ENCODE data around the gene ASAP2.
"Not testable (repeated sequence)": the region's sequence is repeated elsewhere in the genome, so short reads cannot be mapped to it uniquely, and the experiment has no call there.

Gene ASAP2

GRCh38 chr2:9388950-9389911 lies 182.6 kb downstream of the ASAP2 start:
- no peak for FAIRE-seq

GRCh38 chr2:9390151-9390850 lies 183.7 kb downstream of the ASAP2 start:
- no peak for FAIRE-seq

GRCh38 chr2:9390991-9391390 lies 184.4 kb downstream of the ASAP2 start:
- no peak for FAIRE-seq

- FAIRE-seq, result no peak
Observed at GRCh38 chr2:9391961-9392720, 185.5 kb downstream of the ASAP2 start.

- FAIRE-seq, result no peak
Observed at GRCh38 chr2:9392898-9393765, 186.5 kb downstream of the ASAP2 start.

GRCh38 chr2:9394816-9395215 lies 188.2 kb downstream of the ASAP2 start:
- no peak for FAIRE-seq

- FAIRE-seq, result no peak
Observed at GRCh38 chr2:9397201-9397600, 190.6 kb downstream of the ASAP2 start.

- FAIRE-seq, result not testable (repeated sequence)
Observed at GRCh38 chr2:9398251-9398650, 191.6 kb downstream of the ASAP2 start.

- no peak for FAIRE-seq
Observed at GRCh38 chr2:9398881-9399780, 192.5 kb downstream of the ASAP2 start.

GRCh38 chr2:9400268-9401058 lies 193.9 kb downstream of the ASAP2 start:
- FAIRE-seq, result no peak

GRCh38 chr2:9401059-9401547 lies 194.5 kb downstream of the ASAP2 start:
- no peak for FAIRE-seq

GRCh38 chr2:9401646-9402371 lies 195.2 kb downstream of the ASAP2 start:
- no peak for FAIRE-seq

- no peak for FAIRE-seq
Observed at GRCh38 chr2:9403924-9404323, 197.3 kb downstream of the ASAP2 start.

- FAIRE-seq, result no peak
Observed at GRCh38 chr2:9404451-9404850, 197.8 kb downstream of the ASAP2 start.

GRCh38 chr2:9405636-9406035 lies 199.0 kb downstream of the ASAP2 start:
- no peak for FAIRE-seq

GRCh38 chr2:9406529-9407362 lies 200.1 kb downstream of the ASAP2 start:
- FAIRE-seq, result no peak

- no peak for FAIRE-seq
Observed at GRCh38 chr2:9407363-9407811, 200.8 kb downstream of the ASAP2 start.

- FAIRE-seq, result no peak
Observed at GRCh38 chr2:9408641-9409151, 202.1 kb downstream of the ASAP2 start.

Measured in TTC549 (cell line).